GM19467 (cell line): ENCODE measurements around the gene FNBP1L.
A peak's percentile ranks its signal among the peaks of the same experiment; 100 is the strongest.

Experiments used
- ATAC-seq: cut with Tn5 transposase; IDR thresholded peaks from one replicate; pipeline ENCODE4 v1.9.1; 2021; ENCODE audit warnings: mild to moderate bottlenecking, moderate library complexity; ENCODE audit not compliant: unreplicated experiment

FNBP1L gene

GRCh38 chr1:93588206-93588605 is 140.3 kb downstream of the FNBP1L start:
- ATAC-seq, result no peak

GRCh38 chr1:93588955-93589354 is 141.0 kb downstream of the FNBP1L start:
- ATAC-seq, result no peak

GRCh38 chr1:93591291-93591675 is 143.4 kb downstream of the FNBP1L start:
- peak; percentile 21 for ATAC-seq

- peak; percentile 57 for ATAC-seq
Measured at GRCh38 chr1:93591676-93592550, 144.0 kb downstream of the FNBP1L start.

- ATAC-seq, result no peak
Measured at GRCh38 chr1:93592551-93592949, 144.6 kb downstream of the FNBP1L start.

GRCh38 chr1:93593854-93594602 is 146.1 kb downstream of the FNBP1L start:
- ATAC-seq, result no peak

- no peak for ATAC-seq
Measured at GRCh38 chr1:93594603-93594880, 146.6 kb downstream of the FNBP1L start.

- no peak for ATAC-seq
Measured at GRCh38 chr1:93595266-93595665, 147.3 kb downstream of the FNBP1L start.

GRCh38 chr1:93595743-93596142 is 147.8 kb downstream of the FNBP1L start:
- no peak for ATAC-seq

- no peak for ATAC-seq
Measured at GRCh38 chr1:93596329-93597089, 148.6 kb downstream of the FNBP1L start.

- no peak for ATAC-seq
Measured at GRCh38 chr1:93597709-93598108, 149.8 kb downstream of the FNBP1L start.

GRCh38 chr1:93598396-93598795 is 150.5 kb downstream of the FNBP1L start:
- ATAC-seq, result no peak

GRCh38 chr1:93598861-93599439 is 151.0 kb downstream of the FNBP1L start:
- no peak for ATAC-seq

GRCh38 chr1:93599479-93599878 is 151.6 kb downstream of the FNBP1L start:
- ATAC-seq, result no peak

GRCh38 chr1:93600663-93601062 is 152.7 kb downstream of the FNBP1L start:
- no peak for ATAC-seq

- ATAC-seq, result no peak
Measured at GRCh38 chr1:93601686-93602085, 153.8 kb downstream of the FNBP1L start.

- no peak for ATAC-seq
Measured at GRCh38 chr1:93602101-93602500, 154.2 kb downstream of the FNBP1L start.

- no peak for ATAC-seq
Measured at GRCh38 chr1:93603106-93603505, 155.2 kb downstream of the FNBP1L start.

GRCh38 chr1:93603601-93604000 is 155.7 kb downstream of the FNBP1L start:
- no peak for ATAC-seq
